Measurements from ENCODE around the gene TLE1.

Gene TLE1

DNA sequence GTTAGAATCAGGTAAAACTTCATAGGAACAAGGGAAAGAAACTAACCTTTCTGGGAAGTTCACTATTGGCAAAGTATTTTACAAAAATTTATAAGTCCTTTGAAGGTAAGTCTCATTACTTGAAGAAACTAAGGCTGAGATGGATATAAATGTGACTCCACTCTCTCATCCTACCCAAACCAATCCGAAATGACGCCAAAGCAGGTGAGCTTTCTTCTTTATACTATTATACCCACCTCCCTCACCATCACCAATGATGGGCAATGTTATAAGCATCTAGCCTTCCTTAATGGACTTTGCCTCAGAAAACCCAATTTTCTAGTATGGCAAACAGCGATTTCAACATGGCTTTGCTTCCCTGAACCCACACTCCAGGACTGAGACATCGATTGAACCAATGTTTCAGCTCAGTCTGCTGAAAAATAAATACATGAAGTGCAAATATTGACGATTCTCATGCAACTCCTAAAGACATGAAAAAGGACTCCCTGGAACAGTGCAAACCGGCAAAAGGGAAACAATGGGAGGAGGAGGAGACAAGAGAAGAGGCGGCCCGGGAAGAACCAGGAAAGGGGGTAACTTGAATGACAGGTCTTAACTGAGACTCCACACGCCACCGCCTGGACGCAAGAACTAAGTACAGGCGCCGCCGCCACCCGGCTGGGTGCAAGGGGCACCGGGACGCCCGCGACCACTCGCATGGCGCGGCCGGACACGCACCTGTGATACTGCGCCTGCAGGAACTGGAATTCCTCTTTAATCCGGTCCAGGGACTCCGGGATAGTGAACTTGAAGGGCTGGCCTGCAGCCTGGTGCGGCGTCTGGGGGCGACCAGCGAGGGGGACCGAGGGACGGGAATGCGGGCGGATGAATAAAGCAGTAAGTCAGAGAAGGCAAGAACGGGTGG is 2.5 kb downstream of the TLE1 start:
- no peak for DNase-seq

DNA sequence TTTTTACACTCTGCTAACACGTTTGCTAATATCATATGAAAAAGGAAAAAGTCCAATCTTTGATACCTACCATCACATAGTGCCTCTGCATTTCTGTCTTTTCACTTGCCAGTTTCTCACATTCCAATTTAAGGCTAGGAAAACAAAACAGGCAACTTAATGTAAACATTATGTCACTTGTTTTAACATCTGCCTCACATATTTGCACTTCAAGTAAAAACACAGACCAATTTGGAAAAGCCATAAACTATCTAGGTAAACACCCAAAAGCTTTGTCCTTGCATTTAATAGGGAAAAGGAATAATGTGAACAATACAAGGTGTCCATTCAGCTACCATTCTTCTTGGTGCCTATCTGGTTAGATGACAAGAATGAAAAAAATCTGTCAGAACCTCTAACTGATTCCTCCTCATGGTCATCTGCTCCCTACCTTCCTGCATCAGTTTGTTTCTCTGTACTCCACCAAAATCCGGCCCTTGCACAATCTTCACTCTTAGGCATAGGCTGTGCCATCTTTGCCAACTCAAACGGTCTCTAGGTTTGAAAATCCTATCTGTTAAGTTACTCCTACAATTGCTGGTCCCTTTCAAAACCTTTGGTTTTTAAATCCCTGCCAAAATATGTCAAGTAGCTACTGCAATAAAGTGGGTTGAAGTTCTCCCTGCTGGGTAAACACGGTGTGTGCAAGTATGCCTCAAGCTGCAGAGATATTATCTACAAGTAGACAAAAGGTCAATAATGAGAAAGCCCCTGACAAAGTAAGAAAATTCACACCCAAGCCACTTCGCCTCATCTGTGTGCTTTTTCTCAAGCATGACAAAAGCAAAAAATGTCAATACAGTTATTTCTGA is 3.4 kb downstream of the TLE1 start:
- no peak for DNase-seq

DNA sequence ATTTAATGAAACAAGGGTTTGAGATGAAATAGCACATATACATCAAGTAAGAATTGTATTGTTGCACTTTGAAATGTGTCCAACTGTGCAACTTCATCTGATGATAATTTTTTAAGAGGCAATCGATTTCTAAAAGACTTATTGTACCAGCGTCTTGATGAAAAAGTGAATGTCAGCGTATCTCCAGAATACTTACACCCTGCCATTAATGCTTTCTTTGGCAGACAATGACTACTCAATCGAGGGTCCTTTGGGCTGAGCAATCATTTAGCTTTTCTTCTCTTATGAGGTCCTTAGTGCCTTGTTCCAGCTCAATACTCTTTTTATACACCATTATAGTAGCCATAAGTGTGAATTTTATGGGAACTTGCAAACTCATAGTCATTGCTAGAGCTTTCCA is 4.7 kb downstream of the TLE1 start:
- DNase-seq = no peak

DNA sequence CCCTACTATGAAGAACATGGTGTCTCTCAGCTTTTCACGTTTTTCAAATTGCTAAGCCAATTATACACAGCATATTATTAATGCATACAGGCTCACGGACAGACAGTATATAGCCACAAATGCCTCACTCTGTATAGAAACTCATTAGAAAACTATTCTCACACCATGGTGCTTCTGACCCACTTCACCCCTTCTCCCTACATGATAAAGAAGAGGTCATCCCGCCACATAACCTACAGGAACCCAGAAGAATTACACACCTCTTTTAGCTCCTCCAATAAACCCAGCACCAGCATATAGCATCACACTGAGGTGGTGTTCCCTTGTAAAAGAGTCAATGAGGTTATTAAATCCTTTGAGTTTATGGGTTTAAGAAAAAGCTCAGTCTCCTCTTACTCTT is 5.6 kb downstream of the TLE1 start:
- DNase-seq = no peak

DNA sequence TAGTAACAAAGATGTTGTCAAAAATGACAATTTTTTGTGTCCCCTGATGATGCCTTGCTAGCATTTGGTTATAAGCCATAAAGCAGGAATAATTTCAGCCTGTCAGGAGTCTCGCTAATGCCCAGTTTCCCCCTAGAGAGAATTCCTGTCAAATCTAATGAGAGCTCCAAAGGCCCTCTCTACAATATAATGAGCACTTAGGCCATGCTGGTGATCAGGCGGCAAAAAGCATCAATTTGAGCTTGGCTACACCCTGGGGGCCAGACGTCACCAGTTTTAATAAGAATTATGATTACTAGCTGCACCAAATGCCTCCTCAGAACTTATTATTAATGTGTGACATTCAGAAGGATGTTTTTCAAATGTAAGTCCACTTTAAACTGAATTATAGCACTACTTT is 6.1 kb downstream of the TLE1 start:
- DNase-seq = no peak

DNA sequence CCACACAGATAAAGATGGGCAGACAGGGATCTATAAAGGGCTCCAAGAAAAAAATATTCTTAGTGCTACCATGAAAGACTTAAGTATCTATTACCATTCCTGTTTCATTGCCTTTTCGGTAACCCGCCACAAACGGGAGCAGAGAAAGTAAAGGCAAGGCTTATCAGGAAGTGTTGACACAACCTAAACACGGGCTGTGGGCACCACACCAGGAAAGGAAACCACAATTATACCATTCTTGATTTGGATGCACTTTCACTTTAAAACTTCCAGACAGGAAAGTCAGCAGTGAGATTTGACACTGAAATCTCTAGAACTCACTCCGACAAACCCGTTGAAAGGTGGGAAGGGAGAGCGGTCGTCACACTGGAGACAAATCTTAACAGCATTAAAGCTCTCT is 6.5 kb downstream of the TLE1 start:
- DNase-seq = no peak

DNA sequence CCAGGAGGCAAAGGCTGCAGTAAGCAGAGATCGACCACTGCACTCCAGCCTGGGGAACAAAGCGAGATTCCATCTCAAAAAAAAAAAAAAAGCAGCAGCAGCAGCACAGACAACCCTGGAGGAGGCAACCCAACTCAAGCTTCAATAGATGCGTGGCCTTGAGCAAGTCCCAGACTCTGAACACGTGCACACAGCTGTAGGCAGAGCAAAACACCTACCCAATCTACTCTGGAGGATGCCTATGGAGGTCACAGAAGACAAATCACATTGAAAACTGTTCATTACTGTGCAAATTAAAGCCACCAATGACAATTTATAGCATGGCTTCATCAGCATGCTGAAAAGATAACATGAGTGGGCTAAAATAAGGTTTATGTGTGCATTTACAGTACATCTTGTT is 7.2 kb downstream of the TLE1 start:
- no peak for DNase-seq

DNA sequence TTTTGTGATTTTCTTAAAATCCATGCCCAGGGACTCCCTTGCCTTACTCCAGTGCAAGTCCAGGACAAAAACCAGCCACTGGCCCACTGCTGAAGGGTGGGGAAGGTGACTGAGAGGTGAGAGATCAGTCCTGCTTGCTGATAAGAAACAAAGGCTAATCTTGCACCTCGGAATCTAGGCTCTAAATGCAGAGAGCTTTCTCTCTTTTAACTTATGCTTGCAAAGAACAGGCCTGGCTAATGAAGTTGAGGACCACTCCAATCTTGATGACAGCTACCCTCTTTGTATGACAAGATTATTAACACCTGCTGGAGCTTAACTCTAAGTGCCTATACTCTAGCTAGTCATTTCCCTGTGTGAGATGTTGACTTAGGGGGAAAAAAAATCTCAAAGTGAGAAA is 8.8 kb downstream of the TLE1 start:
- no peak for DNase-seq

DNA sequence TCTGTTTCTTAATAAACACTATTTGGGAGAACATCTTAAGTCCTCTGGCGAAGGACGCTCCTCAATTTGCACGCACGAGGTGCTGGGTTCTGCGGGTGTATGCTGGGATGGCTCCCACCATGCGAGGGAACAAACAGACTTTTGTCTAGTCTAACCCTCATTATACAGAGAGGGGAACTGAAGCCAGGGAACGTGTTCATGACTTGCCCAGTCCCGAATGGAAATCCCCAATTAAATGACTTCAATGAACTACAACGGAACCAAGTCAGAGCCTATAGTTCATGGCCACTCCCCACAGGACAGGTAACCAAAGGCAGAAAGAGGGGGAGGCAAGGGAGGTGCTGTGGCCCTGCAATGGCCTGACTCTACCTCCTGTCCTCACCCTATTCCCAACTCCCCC is 9.3 kb downstream of the TLE1 start:
- no peak for DNase-seq

DNA sequence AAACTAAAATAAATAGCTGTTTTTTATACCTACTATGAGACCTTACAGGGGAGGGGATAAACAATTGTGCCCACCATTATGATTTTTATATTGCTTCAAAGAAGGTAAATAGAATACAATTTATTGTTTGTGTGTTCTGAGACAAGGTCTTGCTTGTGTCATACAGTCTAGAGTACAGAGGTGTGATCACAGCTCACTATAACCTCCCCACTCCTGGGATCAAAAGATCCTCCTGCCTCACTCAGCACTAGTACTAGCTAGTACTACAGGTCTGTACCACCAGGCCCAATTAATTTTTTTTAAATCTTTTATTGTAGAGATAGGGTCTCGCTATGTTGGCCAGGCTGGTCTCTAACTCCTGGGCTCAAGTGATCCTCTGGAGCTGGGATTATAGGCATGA is 11.3 kb downstream of the TLE1 start:
- no peak for DNase-seq

DNA sequence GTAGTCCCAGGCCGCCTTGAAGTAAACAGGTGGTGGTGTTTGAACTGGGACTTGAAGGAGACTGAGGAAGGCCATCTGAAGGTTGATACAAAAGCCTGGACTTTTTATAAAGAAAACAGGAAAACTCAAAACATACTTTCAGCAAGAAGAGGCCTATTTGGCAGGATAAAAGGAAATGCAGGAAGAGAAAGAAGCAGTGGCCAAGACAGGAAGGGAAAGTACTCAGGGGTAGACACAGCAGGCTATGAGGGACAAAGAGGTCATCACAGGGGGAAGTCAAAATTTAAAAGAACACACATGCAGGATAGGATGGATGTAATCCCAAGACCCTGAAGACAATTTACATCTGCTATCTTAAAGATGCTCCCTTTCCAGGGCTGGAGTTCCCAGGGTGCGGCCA is 13.0 kb downstream of the TLE1 start:
- no peak for DNase-seq

DNA sequence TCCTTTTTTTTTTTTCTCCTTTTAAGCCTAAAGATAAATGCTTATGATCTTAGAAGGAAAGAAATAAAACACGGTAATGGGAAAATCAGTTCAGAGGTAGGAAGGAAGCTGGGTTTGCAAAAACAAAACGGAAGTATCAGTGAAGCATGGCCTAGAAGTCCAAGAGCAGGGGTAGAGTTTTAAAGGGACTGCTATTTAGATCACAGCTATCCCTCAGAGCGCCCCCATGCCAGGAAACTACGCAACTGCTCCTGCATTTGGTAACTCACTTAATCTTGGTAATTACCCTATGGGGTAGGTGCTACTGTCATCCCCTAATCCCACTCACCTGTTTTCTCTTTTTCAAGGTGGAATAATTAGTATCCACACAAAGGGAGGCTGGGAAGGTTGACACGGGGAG is 16.0 kb downstream of the TLE1 start:
- DNase-seq = no peak

DNA sequence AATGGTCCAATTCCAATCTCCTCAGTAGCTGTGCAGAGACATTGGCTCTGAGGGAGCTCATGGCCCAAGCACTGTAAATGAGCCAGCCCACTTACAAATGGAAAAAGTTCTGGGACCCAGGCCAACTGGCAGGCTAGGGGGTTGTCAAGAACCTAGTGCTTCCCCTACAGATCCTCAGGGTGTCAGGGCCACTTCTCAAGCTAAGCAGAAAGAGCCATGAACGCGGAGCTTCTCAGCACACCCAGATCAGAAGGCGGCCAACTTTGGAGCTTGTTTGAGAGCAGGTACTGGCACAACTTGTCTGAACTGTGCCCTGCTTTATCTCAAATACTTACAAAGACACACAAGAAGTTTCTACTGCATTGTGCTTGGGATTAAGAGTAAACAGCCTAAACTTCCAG is 17.5 kb downstream of the TLE1 start:
- no peak for DNase-seq

DNA sequence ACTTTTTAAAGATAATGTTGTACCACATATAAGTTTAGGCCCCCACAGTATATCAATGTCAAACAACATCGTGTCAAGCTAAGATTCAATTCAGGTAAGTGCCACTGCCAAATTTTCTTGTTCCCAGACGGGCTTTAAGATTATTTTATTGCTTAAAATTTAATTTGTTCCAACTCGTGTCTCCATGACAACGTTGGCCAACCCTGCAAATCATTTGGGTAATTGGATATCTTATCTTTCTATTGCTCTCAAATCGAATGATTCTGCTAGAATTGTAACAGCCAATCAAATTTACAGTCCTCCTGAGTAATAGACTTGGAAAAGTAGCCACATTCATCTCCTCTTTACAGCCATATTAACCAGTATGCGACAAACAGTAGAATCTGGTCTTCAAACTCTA is 19.5 kb downstream of the TLE1 start:
- DNase-seq = no peak

DNA sequence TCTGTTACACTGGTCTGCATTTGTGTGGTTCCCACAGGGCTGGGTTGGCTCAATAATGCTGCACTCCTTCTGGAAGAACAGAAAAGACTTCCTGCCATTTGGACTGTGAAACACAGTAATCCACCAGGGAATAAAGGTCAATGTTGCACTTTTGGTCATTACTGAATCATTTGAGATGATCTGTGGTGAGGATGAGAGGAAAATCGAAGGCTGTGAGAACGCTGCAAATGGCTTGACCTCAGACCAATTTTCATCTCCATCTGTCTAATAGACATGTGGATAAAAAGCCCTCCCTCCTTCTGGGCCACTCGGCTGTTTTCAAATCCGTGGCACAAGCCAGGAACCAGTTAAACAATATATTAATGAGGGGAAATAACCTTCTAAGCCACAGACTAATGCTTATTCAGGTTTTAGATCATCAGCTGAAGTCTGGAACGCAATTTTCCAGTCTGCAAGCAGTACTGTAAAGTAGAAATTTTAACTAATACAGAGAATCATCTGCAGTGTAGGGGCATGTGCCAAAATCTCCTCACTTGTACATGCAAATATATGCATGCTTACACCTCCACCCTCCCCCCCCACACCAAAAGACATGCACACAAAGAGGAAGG is 20.2 kb downstream of the TLE1 start:
- no peak for DNase-seq

DNA sequence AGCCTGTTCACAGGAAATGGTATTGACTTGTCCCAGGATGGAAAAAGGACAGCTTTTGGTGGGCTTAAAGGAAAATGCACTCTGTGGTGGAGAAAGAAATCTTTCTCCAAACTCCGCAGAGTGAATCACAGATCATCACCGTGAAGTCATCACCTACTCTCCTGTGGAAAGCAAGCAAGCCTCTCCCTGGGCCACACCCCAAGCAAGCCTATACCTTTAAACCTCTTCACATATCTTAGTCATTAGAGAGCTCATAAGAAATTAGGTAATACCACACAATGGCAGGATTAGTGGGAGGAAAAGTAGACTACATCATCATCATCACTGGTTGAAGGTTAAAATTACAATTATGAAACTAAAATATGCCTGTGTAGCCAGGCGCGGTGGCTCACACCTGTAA is 23.2 kb downstream of the TLE1 start:
- no peak for DNase-seq

DNA sequence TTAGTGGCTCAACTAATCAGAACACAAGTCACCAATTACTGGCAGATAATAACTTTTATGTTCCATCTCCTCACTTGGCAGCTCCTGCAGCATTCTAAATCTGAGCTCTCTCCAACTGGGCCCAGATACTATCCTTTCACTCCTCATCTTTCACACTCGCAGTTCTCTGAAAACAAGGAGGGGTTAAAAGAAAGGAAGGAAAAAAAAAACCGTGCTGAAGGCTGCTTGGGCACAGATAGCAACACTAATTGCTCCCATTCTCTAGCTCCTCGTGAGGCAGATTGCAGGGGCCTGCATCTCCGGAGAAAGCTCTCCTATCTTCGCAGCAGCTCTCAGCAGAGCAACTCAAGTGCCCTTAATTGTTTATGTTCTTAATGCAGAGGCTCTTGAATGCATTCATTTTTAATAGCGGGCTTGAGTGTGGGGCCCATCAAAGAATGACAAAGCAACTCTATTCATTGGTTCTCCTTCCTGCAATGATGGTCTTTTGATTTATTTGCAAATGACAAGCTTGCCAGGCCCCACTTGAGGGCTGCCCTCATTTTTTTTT is 23.9 kb downstream of the TLE1 start:
- DNase-seq = no peak

DNA sequence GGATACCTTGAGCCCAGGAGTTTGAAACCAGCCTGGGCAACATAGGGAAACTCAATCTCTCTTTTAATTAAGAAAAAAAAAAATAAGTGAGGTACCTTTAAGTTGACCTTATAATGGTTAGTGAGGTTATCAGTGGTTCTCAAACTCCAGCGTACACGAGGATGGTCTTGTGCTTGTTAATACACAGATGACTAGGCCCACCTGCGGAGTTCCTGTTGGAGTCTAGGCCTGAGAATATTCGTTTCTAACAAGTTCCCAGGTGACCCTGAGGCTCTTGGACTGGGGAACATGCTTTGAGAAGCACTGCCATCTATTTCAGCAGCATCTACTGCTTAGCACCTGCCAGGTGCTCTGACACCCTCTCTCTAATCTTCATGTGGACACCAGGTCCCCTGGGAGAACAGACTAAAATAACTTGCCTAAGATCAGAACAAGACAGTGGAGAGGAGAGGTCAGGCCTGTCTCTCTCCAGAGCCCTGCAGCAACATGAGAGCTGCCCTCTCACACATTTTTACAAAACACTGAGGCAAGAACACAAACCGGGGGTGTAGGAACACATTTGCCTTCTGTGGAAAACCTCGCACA is 24.6 kb downstream of the TLE1 start:
- no peak for DNase-seq

DNA sequence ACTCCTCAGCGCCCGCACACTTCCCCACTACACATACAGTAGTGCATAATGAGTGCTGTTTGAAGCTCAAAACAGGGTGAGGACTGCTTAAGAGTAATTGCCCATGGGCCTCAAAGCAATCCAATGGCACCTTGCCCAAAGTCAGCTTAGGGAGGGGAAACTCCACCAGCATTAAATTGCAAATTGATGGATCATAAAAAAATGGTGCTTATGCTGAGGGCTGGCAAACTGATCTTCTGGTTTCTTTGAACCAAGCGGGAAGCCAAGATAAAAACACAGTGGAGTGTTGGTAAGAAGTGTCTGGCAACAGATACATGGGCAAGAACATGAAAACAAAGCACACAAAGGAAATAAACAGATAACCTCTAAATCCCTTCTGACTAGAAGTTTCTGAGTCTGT is 28.0 kb downstream of the TLE1 start:
- DNase-seq = no peak

DNA sequence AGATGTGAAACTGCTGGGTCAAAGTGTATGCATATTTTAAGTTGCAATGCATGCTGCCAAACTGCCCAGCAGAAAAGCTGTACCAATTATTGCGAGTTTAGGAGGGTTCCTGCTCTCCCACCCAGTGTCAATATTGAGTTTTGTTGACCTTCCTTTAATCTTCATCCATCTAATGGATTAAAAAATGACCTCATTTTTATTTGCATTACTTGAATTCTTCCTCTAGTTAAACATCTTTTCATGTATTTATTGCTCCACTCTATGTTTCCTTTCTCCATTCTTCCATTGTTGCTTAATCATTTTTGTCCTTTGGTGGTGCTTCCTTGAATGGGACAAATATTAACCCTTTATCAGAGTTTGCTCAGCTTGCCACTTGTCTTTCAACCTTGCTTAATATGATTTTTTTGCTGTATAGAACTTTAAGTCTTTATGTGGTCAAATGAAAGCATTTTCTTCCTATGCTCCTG is 32.4 kb downstream of the TLE1 start:
- DNase-seq = no peak

DNA sequence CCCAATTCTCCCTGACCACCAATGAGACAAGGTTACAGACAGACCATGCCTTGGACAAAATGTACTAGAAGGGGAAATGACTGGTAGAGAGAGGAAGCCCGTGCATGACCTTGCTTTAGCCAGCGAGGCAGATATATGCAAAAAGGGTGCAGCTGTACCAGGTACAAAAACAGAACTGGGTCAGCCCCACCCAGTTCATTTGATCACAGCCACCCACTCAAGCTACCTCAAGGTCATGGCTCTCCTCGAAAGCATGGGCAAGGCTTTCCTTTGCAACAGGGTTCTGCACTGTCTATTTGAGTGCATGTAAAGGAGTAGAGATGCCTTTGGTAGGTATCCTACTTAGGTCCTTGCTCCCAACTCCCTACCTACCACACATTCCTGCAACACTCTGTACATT is 33.3 kb downstream of the TLE1 start:
- DNase-seq = no peak

DNA sequence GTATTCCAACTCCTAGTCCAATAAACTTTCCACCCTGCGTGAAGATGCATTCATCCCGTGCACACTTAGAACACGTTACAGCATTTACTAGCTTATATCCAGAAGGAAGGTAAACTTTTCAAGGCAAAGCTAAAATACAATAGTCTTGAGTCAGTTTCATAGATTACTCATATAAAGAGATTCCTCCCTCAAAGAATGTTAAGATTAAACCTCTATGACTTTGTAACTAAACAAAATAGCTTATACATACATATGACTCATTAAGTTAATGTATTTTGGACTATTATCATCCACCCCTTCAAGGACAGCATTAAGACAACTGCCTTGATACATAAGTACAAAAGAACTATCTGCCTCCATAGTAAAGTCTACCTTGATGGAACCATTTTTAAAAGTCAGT is 36.1 kb downstream of the TLE1 start:
- no peak for DNase-seq

DNA sequence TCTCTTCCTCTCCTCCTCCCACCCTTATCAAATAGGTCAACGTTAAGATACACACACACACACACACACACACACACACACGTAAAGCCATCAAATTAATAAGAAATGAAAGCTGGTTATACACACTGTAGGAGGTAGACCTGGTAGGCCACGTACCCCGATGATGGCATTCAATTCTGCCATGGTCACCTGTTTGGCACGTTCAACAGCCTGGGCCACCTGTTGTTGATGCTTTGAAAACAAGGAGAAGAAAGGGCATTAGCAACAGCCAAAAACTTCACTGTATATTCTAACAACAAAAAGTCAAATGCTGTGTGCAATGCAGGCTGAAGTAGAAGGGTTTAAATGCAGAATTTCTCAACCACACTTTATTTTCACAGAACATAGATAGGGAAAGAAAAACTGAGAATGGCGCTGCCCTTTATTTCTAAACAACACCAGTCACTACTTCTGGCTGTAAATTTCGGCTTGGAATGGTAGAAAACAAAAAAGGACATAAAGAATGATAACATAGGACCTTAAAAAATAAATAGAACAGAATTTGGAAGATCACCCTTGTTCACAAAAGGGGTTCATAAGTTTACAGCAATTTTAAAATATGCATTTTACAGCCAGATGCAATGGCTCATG is 37.2 kb downstream of the TLE1 start:
- DNase-seq = no peak

Measured in activated CD4-positive, alpha-beta T cell treated with anti-CD3 and anti-CD28 coated beads, Interleukin-2, amount 50 U/mL, for 4 hours (primary cell).